IMR-90 (cell line): Measurements from ENCODE around the gene ABHD17C. TPM values are rescaled to one million over a fixed set of nuclear protein-coding genes. Genes with fewer than 3 reads are reported as not detected.

Source experiments
- ATAC-seq: fragments of 200-7000 bp; cut with Tn5 transposase; 2 replicates; pipeline ENCODE4 v1.9.1; 2020; ENCODE audit warnings: low read depth, mild to moderate bottlenecking, moderate library complexity
- BruUV-seq: library from RNA; stranded (reverse); fragments of 400-500 nt; replicated peaks from 2 replicates; lab custom pipeline; 2021; lab: Mats Ljungman, UMichigan
- CTCF ChIA-PET: fragments of 300-600 bp; formaldehyde crosslinking; extraction: SDS; loops from one replicate; lab custom pipeline; 2021; ENCODE audit warnings: antibody characterized with exemption; lab: Yijun Ruan, JAX
- POLR2A ChIA-PET: fragments of 300-600 bp; sonication (Branson Sonifier 250); formaldehyde crosslinking; loops from one replicate; lab custom pipeline; 2022; ENCODE audit warnings: antibody characterized with exemption; ENCODE audit not compliant: unreplicated experiment; lab: Charles Lee
- DNase-seq: peaks from one replicate; pipeline ENCODE4 v3.0.0; 2013
- H2AFZ ChIP-seq: replicated peaks from 2 replicates; pipeline ENCODE3; 2013; ENCODE audit warnings: low read length, mild to moderate bottlenecking; ENCODE audit not compliant: poor library complexity
- H2AK5ac ChIP-seq: 2 replicates; pipeline ENCODE4 v1.6.1; 2013; ENCODE audit warnings: low read depth, low read length, inconsistent platforms
- H2AK9ac ChIP-seq: replicated peaks from 2 replicates; pipeline ENCODE3; 2013; ENCODE audit warnings: mild to moderate bottlenecking, low read depth, low read length, moderate library complexity; ENCODE audit not compliant: poor library complexity
- H2BK120ac ChIP-seq: 2 replicates; pipeline ENCODE4 v1.6.1; 2013; ENCODE audit warnings: low read depth, low read length, inconsistent platforms
- H2BK15ac ChIP-seq: 3 replicates; pipeline ENCODE4 v1.6.1; 2013; ENCODE audit warnings: low read depth, low read length, inconsistent platforms
- H2BK20ac ChIP-seq: 2 replicates; pipeline ENCODE4 v1.6.1; 2013; ENCODE audit warnings: low read depth, mild to moderate bottlenecking, inconsistent platforms, low read length, moderate library complexity
- H2BK5ac ChIP-seq: 2 replicates; pipeline ENCODE4 v1.6.1; 2013; ENCODE audit warnings: mild to moderate bottlenecking, low read depth, low read length, inconsistent platforms; ENCODE audit not compliant: poor library complexity, severe bottlenecking
- H3K14ac ChIP-seq: replicated peaks from 2 replicates; pipeline ENCODE4 v1.6.1; 2013; ENCODE audit warnings: low read depth, low read length, inconsistent platforms
- H3K18ac ChIP-seq: 2 replicates; pipeline ENCODE4 v1.6.1; 2013; ENCODE audit warnings: low read depth, low read length, control low read depth
- H3K23ac ChIP-seq: 2 replicates; pipeline ENCODE4 v1.6.1; 2013; ENCODE audit warnings: low read depth, low read length, inconsistent platforms
- H3K27ac ChIP-seq: 2 replicates; pipeline ENCODE4 v1.5.1; 2013; ENCODE audit warnings: mild to moderate bottlenecking, control low read depth, low read length; ENCODE audit not compliant: insufficient read depth
- H3K27me3 ChIP-seq: 2 replicates; pipeline ENCODE4 v1.6.1; 2013; ENCODE audit warnings: low read length; ENCODE audit not compliant: control insufficient read depth, insufficient read depth
- H3K36me3 ChIP-seq: 2 replicates; pipeline ENCODE4 v1.6.1; 2013; ENCODE audit warnings: low read length, mixed read lengths; ENCODE audit not compliant: control insufficient read depth, insufficient read depth
- H3K4ac ChIP-seq: 2 replicates; pipeline ENCODE4 v1.6.1; 2013; ENCODE audit warnings: low read depth, low read length, inconsistent platforms
- H3K4me1 ChIP-seq: 2 replicates; pipeline ENCODE4 v1.6.1; 2013; ENCODE audit warnings: low read length, mixed read lengths; ENCODE audit not compliant: control insufficient read depth, insufficient read depth
- H3K4me2 ChIP-seq: 2 replicates; pipeline ENCODE4 v1.6.1; 2013; ENCODE audit warnings: low read depth, mild to moderate bottlenecking, control low read depth, low read length, moderate library complexity
- H3K4me3 ChIP-seq: 2 replicates; pipeline ENCODE4 v1.5.1; 2013; ENCODE audit warnings: low read depth, mild to moderate bottlenecking, control low read depth, low read length, moderate library complexity; ENCODE audit not compliant: insufficient read depth
- H3K56ac ChIP-seq: 2 replicates; pipeline ENCODE4 v1.6.1; 2013; ENCODE audit warnings: low read length, inconsistent platforms; ENCODE audit not compliant: insufficient read depth; ENCODE audit errors: extremely low read depth
- H3K79me1 ChIP-seq, 2 experiments: 2 replicates each; pipeline ENCODE4 v1.6.1; 2013; ENCODE audit warnings: low read length in 2 of 2, inconsistent platforms in 1 of 2, low read depth in 1 of 2
- H3K9ac ChIP-seq: 2 replicates; pipeline ENCODE4 v1.6.1; 2013; ENCODE audit warnings: low read depth, low read length, control low read depth
- H3K9me1 ChIP-seq: 2 replicates; pipeline ENCODE4 v1.6.1; 2013; ENCODE audit warnings: low read length, inconsistent platforms; ENCODE audit not compliant: insufficient read depth
- H3K9me3 ChIP-seq: 2 replicates; pipeline ENCODE4 v1.6.1; 2013; ENCODE audit warnings: low read length; ENCODE audit not compliant: control insufficient read depth, insufficient read depth
- H4K20me1 ChIP-seq: 2 replicates; pipeline ENCODE4 v1.6.1; 2013; ENCODE audit warnings: low read length, inconsistent platforms; ENCODE audit not compliant: insufficient read depth
- H4K5ac ChIP-seq: 2 replicates; pipeline ENCODE4 v1.6.1; 2013; ENCODE audit warnings: mild to moderate bottlenecking, low read depth, low read length, control low read depth
- H4K8ac ChIP-seq, 2 experiments: 2 replicates each; pipeline ENCODE4 v1.6.1; 2013; ENCODE audit warnings: low read depth in 2 of 2, low read length in 2 of 2, control low read depth in 1 of 2, inconsistent platforms in 1 of 2
- H4K91ac ChIP-seq: 2 replicates; pipeline ENCODE4 v1.6.1; 2013; ENCODE audit warnings: low read depth, low read length, inconsistent platforms; ENCODE audit not compliant: insufficient read depth
- MAFK ChIP-seq: IDR thresholded peaks from 2 replicates; pipeline ENCODE4 v1.6.1; 2012; ENCODE audit warnings: low read depth, low read length, improper control_type of control experiment
- MAZ ChIP-seq: IDR thresholded peaks from 2 replicates; pipeline ENCODE4 v1.6.1; 2012; ENCODE audit warnings: low read depth, mild to moderate bottlenecking, low read length, improper control_type of control experiment, moderate library complexity, borderline replicate concordance
- RAD21 ChIP-seq: IDR thresholded peaks from 2 replicates; pipeline ENCODE4 v1.6.1; 2012; ENCODE audit warnings: low read length, improper control_type of control experiment
- WGBS, 2 experiments: methylation state at CpG; one replicate each; pipeline versions ENCODE4 v1.1.5 to v1.1.7; 2013; ENCODE audit warnings: missing lambda C conversion rate in 2 of 2; ENCODE audit not compliant: insufficient read length in 1 of 2; ENCODE audit errors: extremely low coverage in 2 of 2; 5-methylcytosine and 5-hydroxymethylcytosine counted together
- dilution Hi-C: fragments of 300-500 bp; cut with HindIII; formaldehyde crosslinking; loops from one replicate; pipeline ENCODE4 v1.14.3; 2018; ENCODE audit warnings: low sequenced_read_pairs; ENCODE audit not compliant: unreplicated experiment
- in situ Hi-C: fragments of 300-500 bp; cut with MboI; formaldehyde crosslinking; loops from 3 replicates; pipeline ENCODE4 v1.14.3; 2019; ENCODE audit warnings: low sequenced_read_pairs, inconsistent platforms, mixed read lengths
- intact Hi-C: fragments of 100-400 bp; cut with micrococcal nuclease; formaldehyde crosslinking; loops from 2 replicates; pipeline ENCODE4 v1.10.0; 2022
- polyA plus RNA-seq, 3 experiments: library from polyadenylated mRNA; depleted of rRNA; stranded (reverse); fragments of >200 nt; gene quantifications; 2 replicates each; pipeline ENCODE4 v1.2.3, GENCODE V29; 2012; ENCODE audit warnings: low replicate concordance in 1 of 3
- total RNA-seq: library from RNA; depleted of rRNA; stranded (reverse); fragments of >200 nt; gene quantifications from 2 replicates; pipeline ENCODE4 v1.2.3, GENCODE V29; 2012
- TF ChIP-seq, protein P1 (sequence below): fragments of 150-350 bp; IDR thresholded peaks from 2 replicates; pipeline ENCODE4 v1.6.1; 2017; ENCODE audit warnings: mild to moderate bottlenecking, antibody characterized with exemption, low read length, low read depth

ABHD17C gene
- total and polyA plus RNA-seq, 2 of the 4 experiments (the other 2 are of a cell fraction), result 5.4 to 10.3 TPM

DNA sequence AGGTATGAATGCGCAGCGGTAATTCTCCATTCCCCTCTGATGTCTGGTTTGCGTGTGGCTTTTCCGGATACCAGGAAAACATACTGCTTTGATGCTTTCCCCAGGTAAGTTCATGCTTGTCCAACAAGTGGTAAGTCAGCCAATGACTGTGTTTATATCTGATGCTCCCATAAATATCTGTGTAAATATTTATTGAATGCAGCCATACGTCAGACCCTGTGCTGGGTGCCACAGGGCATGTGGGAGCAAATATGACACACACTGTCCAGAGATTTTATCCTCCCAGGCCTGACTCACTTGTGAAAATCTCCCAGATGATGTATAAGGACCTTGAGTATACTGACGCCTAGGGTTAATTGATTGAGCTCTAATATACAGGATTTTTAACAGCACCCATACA lies 54.5 kb downstream of the ABHD17C start:
- Histone ChIP-seq H3K36me3 (peaks cover 26% of the 10 kb centered on the region), H2AFZ (no peak overlapping the region), H4K5ac (no peak overlapping the region), H3K9me3 (no peaks in the 10 kb centered on the region), H3K9ac (no peak overlapping the region), H2BK15ac (no peak overlapping the region), H4K91ac (no peak overlapping the region), H2BK20ac (no peak overlapping the region), H4K8ac (no peak overlapping the region; a peak in 1 of 4 replicates), H2AK9ac (no peak overlapping the region), H3K14ac (no peak overlapping the region), H3K9me1 (peaks cover 15% of the 10 kb centered on the region), H2BK120ac (no peak overlapping the region), H4K20me1 (peaks cover 29% of the 10 kb centered on the region), H3K56ac (no peak overlapping the region), H3K18ac (no peak overlapping the region), H3K4me2 (no peak overlapping the region), H3K4me3 (no peak overlapping the region), H2AK5ac (no peak overlapping the region), H3K79me1 (peaks cover 61 to 66% of the 10 kb centered on the region in 2 experiments), H2BK5ac (no peak overlapping the region), H3K27ac (no peak overlapping the region), H3K4me1 (peaks cover 3% of the 10 kb centered on the region), H3K23ac (no peak overlapping the region), H3K4ac (no peak overlapping the region), H3K27me3 (no peaks in the 10 kb centered on the region)
- ChIA-PET POLR2A (no interaction called here), CTCF (interaction anchor here (1.2 kb wide), 1 partner anchor 26 kb away, joined by 3 read pairs; no protein-coding TSS in a partner anchor)
- in situ Hi-C loops, result no loop called here
- ATAC-seq (peak; percentile 57), DNase-seq (peak; percentile 46)
- TF ChIP-seq, protein P1, sequence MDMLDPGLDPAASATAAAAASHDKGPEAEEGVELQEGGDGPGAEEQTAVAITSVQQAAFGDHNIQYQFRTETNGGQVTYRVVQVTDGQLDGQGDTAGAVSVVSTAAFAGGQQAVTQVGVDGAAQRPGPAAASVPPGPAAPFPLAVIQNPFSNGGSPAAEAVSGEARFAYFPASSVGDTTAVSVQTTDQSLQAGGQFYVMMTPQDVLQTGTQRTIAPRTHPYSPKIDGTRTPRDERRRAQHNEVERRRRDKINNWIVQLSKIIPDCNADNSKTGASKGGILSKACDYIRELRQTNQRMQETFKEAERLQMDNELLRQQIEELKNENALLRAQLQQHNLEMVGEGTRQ, result no peak
- TF ChIP-seq MAZ (no peak), RAD21 (no peak), MAFK (no peak)
- no TSS peak for BruUV-seq
- intact Hi-C loops, result no loop called here
- dilution Hi-C loops, result no loop called here
- WGBS, 2 experiments, result no CpG with 5 or more reads among the region's 6 CpGs
